IMR-90 (cell line): Measurements from ENCODE around the gene PBX4. TPM values are rescaled to one million over a fixed set of nuclear protein-coding genes. Genes with fewer than 3 reads are reported as not detected.

ENCODE experiments used
- ATAC-seq: fragments of 200-7000 bp; cut with Tn5 transposase; 2 replicates; pipeline ENCODE4 v1.9.1; 2020; ENCODE audit warnings: low read depth, mild to moderate bottlenecking, moderate library complexity
- BruUV-seq: library from RNA; stranded (reverse); fragments of 400-500 nt; replicated peaks from 2 replicates; lab custom pipeline; 2021; lab: Mats Ljungman, UMichigan
- CTCF ChIA-PET: fragments of 300-600 bp; formaldehyde crosslinking; extraction: SDS; loops from one replicate; lab custom pipeline; 2021; ENCODE audit warnings: antibody characterized with exemption; lab: Yijun Ruan, JAX
- POLR2A ChIA-PET: fragments of 300-600 bp; sonication (Branson Sonifier 250); formaldehyde crosslinking; loops from one replicate; lab custom pipeline; 2022; ENCODE audit warnings: antibody characterized with exemption; ENCODE audit not compliant: unreplicated experiment; lab: Charles Lee
- DNase-seq: peaks from one replicate; pipeline ENCODE4 v3.0.0; 2013
- H2AFZ ChIP-seq: replicated peaks from 2 replicates; pipeline ENCODE3; 2013; ENCODE audit warnings: low read length, mild to moderate bottlenecking; ENCODE audit not compliant: poor library complexity
- H2AK5ac ChIP-seq: 2 replicates; pipeline ENCODE4 v1.6.1; 2013; ENCODE audit warnings: low read depth, low read length, inconsistent platforms
- H2AK9ac ChIP-seq: replicated peaks from 2 replicates; pipeline ENCODE3; 2013; ENCODE audit warnings: mild to moderate bottlenecking, low read depth, low read length, moderate library complexity; ENCODE audit not compliant: poor library complexity
- H2BK120ac ChIP-seq: 2 replicates; pipeline ENCODE4 v1.6.1; 2013; ENCODE audit warnings: low read depth, low read length, inconsistent platforms
- H2BK15ac ChIP-seq: 3 replicates; pipeline ENCODE4 v1.6.1; 2013; ENCODE audit warnings: low read depth, low read length, inconsistent platforms
- H2BK20ac ChIP-seq: 2 replicates; pipeline ENCODE4 v1.6.1; 2013; ENCODE audit warnings: low read depth, mild to moderate bottlenecking, inconsistent platforms, low read length, moderate library complexity
- H2BK5ac ChIP-seq: 2 replicates; pipeline ENCODE4 v1.6.1; 2013; ENCODE audit warnings: mild to moderate bottlenecking, low read depth, low read length, inconsistent platforms; ENCODE audit not compliant: poor library complexity, severe bottlenecking
- H3K14ac ChIP-seq: replicated peaks from 2 replicates; pipeline ENCODE4 v1.6.1; 2013; ENCODE audit warnings: low read depth, low read length, inconsistent platforms
- H3K18ac ChIP-seq: 2 replicates; pipeline ENCODE4 v1.6.1; 2013; ENCODE audit warnings: low read depth, low read length, control low read depth
- H3K23ac ChIP-seq: 2 replicates; pipeline ENCODE4 v1.6.1; 2013; ENCODE audit warnings: low read depth, low read length, inconsistent platforms
- H3K27ac ChIP-seq: 2 replicates; pipeline ENCODE4 v1.5.1; 2013; ENCODE audit warnings: mild to moderate bottlenecking, control low read depth, low read length; ENCODE audit not compliant: insufficient read depth
- H3K27me3 ChIP-seq: 2 replicates; pipeline ENCODE4 v1.6.1; 2013; ENCODE audit warnings: low read length; ENCODE audit not compliant: control insufficient read depth, insufficient read depth
- H3K36me3 ChIP-seq: 2 replicates; pipeline ENCODE4 v1.6.1; 2013; ENCODE audit warnings: low read length, mixed read lengths; ENCODE audit not compliant: control insufficient read depth, insufficient read depth
- H3K4ac ChIP-seq: 2 replicates; pipeline ENCODE4 v1.6.1; 2013; ENCODE audit warnings: low read depth, low read length, inconsistent platforms
- H3K4me1 ChIP-seq: 2 replicates; pipeline ENCODE4 v1.6.1; 2013; ENCODE audit warnings: low read length, mixed read lengths; ENCODE audit not compliant: control insufficient read depth, insufficient read depth
- H3K4me2 ChIP-seq: 2 replicates; pipeline ENCODE4 v1.6.1; 2013; ENCODE audit warnings: low read depth, mild to moderate bottlenecking, control low read depth, low read length, moderate library complexity
- H3K4me3 ChIP-seq: 2 replicates; pipeline ENCODE4 v1.5.1; 2013; ENCODE audit warnings: low read depth, mild to moderate bottlenecking, control low read depth, low read length, moderate library complexity; ENCODE audit not compliant: insufficient read depth
- H3K56ac ChIP-seq: 2 replicates; pipeline ENCODE4 v1.6.1; 2013; ENCODE audit warnings: low read length, inconsistent platforms; ENCODE audit not compliant: insufficient read depth; ENCODE audit errors: extremely low read depth
- H3K79me1 ChIP-seq, 2 experiments: 2 replicates each; pipeline ENCODE4 v1.6.1; 2013; ENCODE audit warnings: low read length in 2 of 2, inconsistent platforms in 1 of 2, low read depth in 1 of 2
- H3K9ac ChIP-seq: 2 replicates; pipeline ENCODE4 v1.6.1; 2013; ENCODE audit warnings: low read depth, low read length, control low read depth
- H3K9me1 ChIP-seq: 2 replicates; pipeline ENCODE4 v1.6.1; 2013; ENCODE audit warnings: low read length, inconsistent platforms; ENCODE audit not compliant: insufficient read depth
- H3K9me3 ChIP-seq: 2 replicates; pipeline ENCODE4 v1.6.1; 2013; ENCODE audit warnings: low read length; ENCODE audit not compliant: control insufficient read depth, insufficient read depth
- H4K20me1 ChIP-seq: 2 replicates; pipeline ENCODE4 v1.6.1; 2013; ENCODE audit warnings: low read length, inconsistent platforms; ENCODE audit not compliant: insufficient read depth
- H4K5ac ChIP-seq: 2 replicates; pipeline ENCODE4 v1.6.1; 2013; ENCODE audit warnings: mild to moderate bottlenecking, low read depth, low read length, control low read depth
- H4K8ac ChIP-seq, 2 experiments: 2 replicates each; pipeline ENCODE4 v1.6.1; 2013; ENCODE audit warnings: low read depth in 2 of 2, low read length in 2 of 2, control low read depth in 1 of 2, inconsistent platforms in 1 of 2
- H4K91ac ChIP-seq: 2 replicates; pipeline ENCODE4 v1.6.1; 2013; ENCODE audit warnings: low read depth, low read length, inconsistent platforms; ENCODE audit not compliant: insufficient read depth
- ELK1 ChIP-seq: fragments of 150-350 bp; IDR thresholded peaks from 2 replicates; pipeline ENCODE4 v1.6.1; 2016; ENCODE audit warnings: low read depth, mild to moderate bottlenecking, low read length, moderate library complexity, borderline replicate concordance
- MXI1 ChIP-seq: IDR thresholded peaks from 2 replicates; pipeline ENCODE4 v1.6.1; 2012; ENCODE audit warnings: low read depth, mild to moderate bottlenecking, low read length, moderate library complexity, borderline replicate concordance
- RAD21 ChIP-seq: IDR thresholded peaks from 2 replicates; pipeline ENCODE4 v1.6.1; 2012; ENCODE audit warnings: low read length, improper control_type of control experiment
- USF2 ChIP-seq: fragments of 150-350 bp; IDR thresholded peaks from 2 replicates; pipeline ENCODE4 v1.6.1; 2017; ENCODE audit warnings: mild to moderate bottlenecking, antibody characterized with exemption, low read length, low read depth
- WGBS, 2 experiments: methylation state at CpG; one replicate each; pipeline versions ENCODE4 v1.1.5 to v1.1.7; 2013; ENCODE audit warnings: missing lambda C conversion rate in 2 of 2; ENCODE audit not compliant: insufficient read length in 1 of 2; ENCODE audit errors: extremely low coverage in 2 of 2; 5-methylcytosine and 5-hydroxymethylcytosine counted together
- dilution Hi-C: fragments of 300-500 bp; cut with HindIII; formaldehyde crosslinking; loops from one replicate; pipeline ENCODE4 v1.14.3; 2018; ENCODE audit warnings: low sequenced_read_pairs; ENCODE audit not compliant: unreplicated experiment
- in situ Hi-C: fragments of 300-500 bp; cut with MboI; formaldehyde crosslinking; loops from 3 replicates; pipeline ENCODE4 v1.14.3; 2019; ENCODE audit warnings: low sequenced_read_pairs, inconsistent platforms, mixed read lengths
- intact Hi-C: fragments of 100-400 bp; cut with micrococcal nuclease; formaldehyde crosslinking; loops from 2 replicates; pipeline ENCODE4 v1.10.0; 2022
- polyA plus RNA-seq, 3 experiments: library from polyadenylated mRNA; depleted of rRNA; stranded (reverse); fragments of >200 nt; gene quantifications; 2 replicates each; pipeline ENCODE4 v1.2.3, GENCODE V29; 2012; ENCODE audit warnings: low replicate concordance in 1 of 3
- total RNA-seq: library from RNA; depleted of rRNA; stranded (reverse); fragments of >200 nt; gene quantifications from 2 replicates; pipeline ENCODE4 v1.2.3, GENCODE V29; 2012

The PBX4 gene
- total and polyA plus RNA-seq, 2 of the 4 experiments (the other 2 are of a cell fraction), result 0.90 to 2.9 TPM

- H2BK5ac ChIP-seq, result no peak overlapping the region
- H2AK9ac ChIP-seq, result no peak overlapping the region
- intact Hi-C loops (no loop called here), in situ Hi-C loops (loop anchor here (25.0 kb wide), 1 partner anchor 250 kb away; no protein-coding TSS in a partner anchor), dilution Hi-C loops (no loop called here)
- H2AK5ac ChIP-seq, result no peak overlapping the region
- no peak overlapping the region for H2BK15ac ChIP-seq
- H3K27ac ChIP-seq, result no peak overlapping the region
- no peak for TF ChIP-seq USF2
- no peak for TF ChIP-seq MXI1
- no peak for TF ChIP-seq RAD21
- no peak for TF ChIP-seq ELK1
- H3K4me3 ChIP-seq, result no peak overlapping the region
- 0 out of 2 replicates have a peak, but pooled peaks cover 2% of the 10 kb centered on the region for H3K4me1 ChIP-seq
- no peak for DNase-seq
- H2AFZ ChIP-seq, result no peak overlapping the region
- H3K9ac ChIP-seq, result no peak overlapping the region
- 85% methylated on average over 22 of the region's 53 CpGs; no CpG with 5 or more reads in 1 of the 2 experiments for whole genome bisulfite sequencing, 2 experiments
- no peak overlapping the region for H2BK120ac ChIP-seq
- no peak for ATAC-seq
- ChIA-PET POLR2A (no interaction called here), CTCF (interaction anchor here (0.6 kb wide), 1 partner anchor 12 kb away, joined by 4 read pairs; no protein-coding TSS in a partner anchor)
- no peak overlapping the region for H3K56ac ChIP-seq
- no peaks in the 10 kb centered on the region for H3K27me3 ChIP-seq
- H4K20me1 ChIP-seq, result no peaks in the 10 kb centered on the region
- no peak overlapping the region for H2BK20ac ChIP-seq
- H3K18ac ChIP-seq, result no peak overlapping the region
- no peak overlapping the region for H4K5ac ChIP-seq
- no peak overlapping the region for H3K14ac ChIP-seq
- no peaks in the 10 kb centered on the region for H3K9me3 ChIP-seq
- BruUV-seq, result no TSS peak
- peaks cover 3 to 13% of the 10 kb centered on the region in 2 experiments for H3K79me1 ChIP-seq
- no peak overlapping the region for H4K91ac ChIP-seq
- no peak overlapping the region for H3K4me2 ChIP-seq
- H4K8ac ChIP-seq, result no peak overlapping the region
- H3K23ac ChIP-seq, result no peak overlapping the region
- no peak overlapping the region for H3K4ac ChIP-seq
- peaks cover 41% of the 10 kb centered on the region for H3K36me3 ChIP-seq
- peaks cover 3% of the 10 kb centered on the region; the same call in 1 of the 2 replicates for H3K9me1 ChIP-seq
Observed at GRCh38 chr19:19637523-19638251, 19.2 kb upstream of the PBX4 start.
